Cardiac fibroblast (primary cell): Measurements from ENCODE around the gene RGS3.
A peak's percentile ranks its signal among the peaks of the same experiment; 100 is the strongest.
"Not testable (repeated sequence)": the region's sequence is repeated elsewhere in the genome, so short reads cannot be mapped to it uniquely, and the experiment has no call there.

Source experiments
- DNase-seq, 2 donors: peaks; one replicate each; pipeline versions ENCODE4 v3.0.0 to v3.0.0-alpha.2; 2010; ENCODE audit warnings: low read depth in 2 of 2
- H3K4me3 ChIP-seq, 2 donors: replicated peaks in 1 of 2; 1 replicate in 1 of 2; 2 replicates in 1 of 2; pipeline ENCODE4 v1.5.1; 2011; ENCODE audit warnings: low read depth in 2 of 2, low read length in 2 of 2, mild to moderate bottlenecking in 2 of 2, moderate library complexity in 1 of 2
- TF ChIP-seq, protein P1 (sequence below): IDR thresholded peaks from one replicate; pipeline ENCODE4 v1.5.1; 2011; ENCODE audit warnings: low read depth, mild to moderate bottlenecking, low read length, inconsistent platforms

Gene RGS3

DNA sequence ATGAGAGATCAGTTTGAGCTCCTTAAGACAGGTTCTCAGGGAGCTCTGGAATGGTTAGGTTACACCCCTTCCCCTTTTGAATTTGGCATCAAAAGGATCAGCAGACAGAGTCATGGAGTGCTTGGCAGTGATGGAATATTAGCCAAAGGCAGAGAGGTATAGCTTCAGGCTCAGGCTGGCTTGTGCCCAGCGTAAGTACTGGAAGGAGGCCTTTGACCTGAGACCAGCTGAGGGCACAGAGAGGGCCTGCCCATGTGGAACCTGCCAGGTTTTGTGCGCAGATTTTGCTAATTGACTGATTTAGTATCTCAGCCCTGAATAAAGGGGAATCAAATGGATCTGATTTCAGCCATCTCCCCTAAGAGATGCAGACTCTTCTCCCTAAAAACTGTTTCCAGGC lies 81.5 kb downstream of the RGS3 start:
- no peak for DNase-seq
- TF ChIP-seq, protein P1, sequence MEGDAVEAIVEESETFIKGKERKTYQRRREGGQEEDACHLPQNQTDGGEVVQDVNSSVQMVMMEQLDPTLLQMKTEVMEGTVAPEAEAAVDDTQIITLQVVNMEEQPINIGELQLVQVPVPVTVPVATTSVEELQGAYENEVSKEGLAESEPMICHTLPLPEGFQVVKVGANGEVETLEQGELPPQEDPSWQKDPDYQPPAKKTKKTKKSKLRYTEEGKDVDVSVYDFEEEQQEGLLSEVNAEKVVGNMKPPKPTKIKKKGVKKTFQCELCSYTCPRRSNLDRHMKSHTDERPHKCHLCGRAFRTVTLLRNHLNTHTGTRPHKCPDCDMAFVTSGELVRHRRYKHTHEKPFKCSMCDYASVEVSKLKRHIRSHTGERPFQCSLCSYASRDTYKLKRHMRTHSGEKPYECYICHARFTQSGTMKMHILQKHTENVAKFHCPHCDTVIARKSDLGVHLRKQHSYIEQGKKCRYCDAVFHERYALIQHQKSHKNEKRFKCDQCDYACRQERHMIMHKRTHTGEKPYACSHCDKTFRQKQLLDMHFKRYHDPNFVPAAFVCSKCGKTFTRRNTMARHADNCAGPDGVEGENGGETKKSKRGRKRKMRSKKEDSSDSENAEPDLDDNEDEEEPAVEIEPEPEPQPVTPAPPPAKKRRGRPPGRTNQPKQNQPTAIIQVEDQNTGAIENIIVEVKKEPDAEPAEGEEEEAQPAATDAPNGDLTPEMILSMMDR = no peak
- H3K4me3 ChIP-seq = no peak overlapping the region

DNA sequence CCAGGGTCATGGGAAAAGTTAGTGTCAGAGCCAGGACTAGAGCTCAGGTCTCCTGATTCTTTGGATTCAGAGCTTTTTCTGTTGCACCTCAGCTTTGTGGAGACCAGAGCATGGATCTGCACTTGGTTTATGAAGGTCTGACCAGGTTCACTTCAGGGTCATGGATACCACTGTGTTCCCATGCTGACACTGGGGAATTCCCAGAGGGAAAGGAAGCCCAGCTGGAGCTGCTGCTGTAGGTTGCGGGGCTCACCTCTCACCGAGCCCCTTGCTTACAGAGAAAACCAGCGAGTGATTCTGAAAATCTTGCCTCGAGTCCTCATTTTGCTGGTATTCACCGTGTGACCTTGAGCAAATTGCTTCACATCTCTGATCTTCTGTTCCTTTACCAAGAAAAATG lies 83.0 kb downstream of the RGS3 start:
- H3K4me3 ChIP-seq = no peak overlapping the region
- DNase-seq = no peak
- TF ChIP-seq, protein P1 = no peak

DNA sequence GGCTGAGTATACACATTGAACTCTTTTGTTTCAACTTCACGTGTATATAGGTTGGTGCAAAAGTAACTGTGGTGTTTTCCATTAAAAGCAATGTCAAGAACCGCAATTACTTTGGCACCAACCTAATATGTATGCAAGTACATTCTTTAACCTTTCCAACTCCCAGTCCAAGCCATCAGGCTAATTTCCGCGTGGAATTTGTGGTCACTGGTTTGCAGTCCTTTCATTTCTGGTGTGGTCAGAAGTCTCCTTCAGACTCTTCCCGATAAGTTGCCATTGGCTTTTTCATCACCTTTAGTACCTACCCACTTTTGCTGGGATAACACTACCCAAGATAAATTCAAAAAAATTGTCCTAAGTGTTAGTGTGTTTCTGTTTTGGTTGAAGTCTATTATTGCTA lies 84.0 kb downstream of the RGS3 start:
- no peak for DNase-seq
- TF ChIP-seq, protein P1 = no peak

DNA sequence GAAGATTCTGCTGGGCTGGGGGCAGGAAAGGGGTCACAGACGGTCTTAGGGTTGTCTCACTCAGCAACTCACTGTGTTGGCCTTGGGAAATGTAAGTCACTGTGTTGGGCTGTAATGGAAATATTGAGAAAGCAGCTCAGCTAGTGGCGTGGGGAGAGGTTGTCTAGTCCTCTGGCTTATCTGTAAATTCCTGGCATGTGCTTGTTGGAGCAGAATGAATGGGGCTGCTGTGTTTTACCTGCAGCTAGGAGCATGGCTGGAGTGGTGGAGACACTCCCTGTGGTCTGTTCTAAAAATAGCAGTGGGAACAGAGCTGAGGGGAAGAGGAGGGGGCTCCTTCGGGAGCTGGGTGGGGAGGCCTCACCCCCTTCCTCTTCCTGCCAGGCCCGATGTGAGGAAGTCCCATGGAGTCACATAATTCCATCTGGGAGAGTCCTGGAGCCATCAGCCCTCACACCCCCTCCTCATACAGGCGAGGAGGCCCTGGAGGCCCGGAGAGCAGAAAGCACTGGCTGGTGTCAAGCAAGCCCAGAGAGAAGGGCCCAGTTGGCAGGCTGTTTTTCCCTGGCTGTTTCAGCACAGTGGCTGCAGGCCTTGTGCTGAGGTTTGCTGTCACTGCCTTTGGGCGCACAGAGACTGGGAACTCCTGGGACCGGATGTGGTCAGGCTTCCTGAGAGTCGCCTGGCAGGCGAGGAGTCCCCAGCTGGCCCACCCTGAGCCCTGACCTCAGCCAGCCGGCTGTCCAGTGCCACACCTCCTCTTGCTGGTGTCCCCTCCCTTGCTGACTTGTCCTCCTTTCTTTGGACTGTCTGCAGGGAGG lies 84.9 kb downstream of the RGS3 start:
- no peak overlapping the region for H3K4me3 ChIP-seq
- TF ChIP-seq, protein P1 = no peak
- DNase-seq = peak; percentile 41 to 86

More for the DNA sequence above, 84.0 kb downstream of the RGS3 start:
- H3K4me3 ChIP-seq = no peak overlapping the region

DNA sequence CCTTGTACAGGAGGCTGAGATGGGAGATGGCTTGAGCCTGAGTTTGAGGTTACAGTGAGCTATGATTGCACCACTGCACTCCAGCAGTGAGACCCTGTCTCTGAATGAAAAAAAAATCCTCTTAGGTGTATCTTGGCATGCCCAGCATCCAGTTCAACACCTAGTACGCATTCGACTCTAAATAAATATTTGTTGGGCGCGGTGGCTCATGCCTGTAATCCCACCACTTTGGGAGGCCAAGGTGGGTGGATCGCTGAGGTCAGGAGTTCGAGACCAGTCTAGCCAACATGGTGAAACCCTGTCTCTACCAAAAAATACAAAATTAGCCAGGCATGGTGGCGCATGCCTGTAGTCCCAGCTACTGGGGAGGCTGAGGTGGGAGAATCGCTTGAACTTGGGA lies 86.4 kb downstream of the RGS3 start:
- DNase-seq, H3K4me3 ChIP-seq: not testable (repeated sequence)

DNA sequence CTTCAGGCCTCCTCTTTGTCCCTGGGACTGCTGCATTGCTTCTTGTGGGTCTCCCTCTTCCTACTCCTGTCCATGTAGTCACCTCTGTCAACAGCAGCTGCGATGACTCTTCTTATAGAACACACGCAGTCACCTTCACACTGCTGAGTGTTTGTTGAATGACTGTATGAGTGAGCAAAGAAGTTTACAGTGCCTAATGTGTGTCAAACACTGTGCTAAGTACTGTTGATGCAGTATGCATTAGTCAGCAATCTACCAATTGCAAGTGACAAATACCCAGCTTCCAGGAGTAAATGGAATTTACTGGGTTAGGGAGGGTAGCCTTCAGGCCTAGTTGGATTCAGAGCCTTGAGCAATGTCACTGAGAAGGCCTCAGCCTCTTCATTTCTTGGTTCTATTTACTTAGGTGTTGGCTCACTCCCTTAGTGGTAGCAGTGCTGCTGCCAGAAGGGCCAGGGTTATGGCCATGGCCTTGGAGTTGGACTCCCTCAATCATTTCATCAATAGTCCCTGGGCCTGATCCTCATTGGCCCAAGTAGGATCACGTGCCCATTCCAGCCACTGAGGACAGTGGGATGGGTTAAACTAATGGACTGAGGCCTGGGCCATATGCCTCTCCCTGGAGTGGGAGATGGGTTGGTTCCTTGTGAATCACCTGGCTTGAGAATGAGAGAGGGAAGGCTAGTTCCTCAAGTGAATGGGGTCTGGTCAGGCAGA lies 93.5 kb downstream of the RGS3 start:
- TF ChIP-seq, protein P1 = no peak
- DNase-seq = peak in 1 of 2 donors; percentile 61
- H3K4me3 ChIP-seq = no peak overlapping the region
